ENCODE data around the gene SLC29A2. TPM values are rescaled to one million over a fixed set of nuclear protein-coding genes. Genes with fewer than 3 reads are reported as not detected.

SLC29A2 gene
- total and polyA plus RNA-seq, 2 of the 8 experiments (the other 6 are each of a cell fraction or from before 2014, with no cell fraction given) = 29.3 to 31.6 TPM

DNA sequence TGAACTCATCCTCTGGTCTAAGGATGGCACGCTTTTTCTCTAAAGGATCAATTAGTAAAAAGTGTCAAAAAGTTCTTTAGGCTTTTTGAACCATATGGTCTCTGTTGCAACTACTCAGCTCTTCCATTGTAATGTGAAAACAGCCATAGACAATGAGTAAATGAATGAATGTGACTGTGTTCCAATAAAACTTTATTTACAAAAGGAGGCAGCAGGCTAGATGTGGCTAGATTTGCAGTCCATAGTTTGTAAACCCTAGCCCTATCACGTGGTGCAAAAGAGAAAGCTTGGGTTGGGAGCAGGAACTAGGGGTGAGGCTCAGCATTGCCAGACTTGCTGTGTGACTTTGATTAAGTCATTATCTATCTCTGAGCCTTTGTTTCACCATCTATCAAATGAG, 43.9 kb upstream of the SLC29A2 start (continued):
- TF ChIP-seq, protein P1, sequence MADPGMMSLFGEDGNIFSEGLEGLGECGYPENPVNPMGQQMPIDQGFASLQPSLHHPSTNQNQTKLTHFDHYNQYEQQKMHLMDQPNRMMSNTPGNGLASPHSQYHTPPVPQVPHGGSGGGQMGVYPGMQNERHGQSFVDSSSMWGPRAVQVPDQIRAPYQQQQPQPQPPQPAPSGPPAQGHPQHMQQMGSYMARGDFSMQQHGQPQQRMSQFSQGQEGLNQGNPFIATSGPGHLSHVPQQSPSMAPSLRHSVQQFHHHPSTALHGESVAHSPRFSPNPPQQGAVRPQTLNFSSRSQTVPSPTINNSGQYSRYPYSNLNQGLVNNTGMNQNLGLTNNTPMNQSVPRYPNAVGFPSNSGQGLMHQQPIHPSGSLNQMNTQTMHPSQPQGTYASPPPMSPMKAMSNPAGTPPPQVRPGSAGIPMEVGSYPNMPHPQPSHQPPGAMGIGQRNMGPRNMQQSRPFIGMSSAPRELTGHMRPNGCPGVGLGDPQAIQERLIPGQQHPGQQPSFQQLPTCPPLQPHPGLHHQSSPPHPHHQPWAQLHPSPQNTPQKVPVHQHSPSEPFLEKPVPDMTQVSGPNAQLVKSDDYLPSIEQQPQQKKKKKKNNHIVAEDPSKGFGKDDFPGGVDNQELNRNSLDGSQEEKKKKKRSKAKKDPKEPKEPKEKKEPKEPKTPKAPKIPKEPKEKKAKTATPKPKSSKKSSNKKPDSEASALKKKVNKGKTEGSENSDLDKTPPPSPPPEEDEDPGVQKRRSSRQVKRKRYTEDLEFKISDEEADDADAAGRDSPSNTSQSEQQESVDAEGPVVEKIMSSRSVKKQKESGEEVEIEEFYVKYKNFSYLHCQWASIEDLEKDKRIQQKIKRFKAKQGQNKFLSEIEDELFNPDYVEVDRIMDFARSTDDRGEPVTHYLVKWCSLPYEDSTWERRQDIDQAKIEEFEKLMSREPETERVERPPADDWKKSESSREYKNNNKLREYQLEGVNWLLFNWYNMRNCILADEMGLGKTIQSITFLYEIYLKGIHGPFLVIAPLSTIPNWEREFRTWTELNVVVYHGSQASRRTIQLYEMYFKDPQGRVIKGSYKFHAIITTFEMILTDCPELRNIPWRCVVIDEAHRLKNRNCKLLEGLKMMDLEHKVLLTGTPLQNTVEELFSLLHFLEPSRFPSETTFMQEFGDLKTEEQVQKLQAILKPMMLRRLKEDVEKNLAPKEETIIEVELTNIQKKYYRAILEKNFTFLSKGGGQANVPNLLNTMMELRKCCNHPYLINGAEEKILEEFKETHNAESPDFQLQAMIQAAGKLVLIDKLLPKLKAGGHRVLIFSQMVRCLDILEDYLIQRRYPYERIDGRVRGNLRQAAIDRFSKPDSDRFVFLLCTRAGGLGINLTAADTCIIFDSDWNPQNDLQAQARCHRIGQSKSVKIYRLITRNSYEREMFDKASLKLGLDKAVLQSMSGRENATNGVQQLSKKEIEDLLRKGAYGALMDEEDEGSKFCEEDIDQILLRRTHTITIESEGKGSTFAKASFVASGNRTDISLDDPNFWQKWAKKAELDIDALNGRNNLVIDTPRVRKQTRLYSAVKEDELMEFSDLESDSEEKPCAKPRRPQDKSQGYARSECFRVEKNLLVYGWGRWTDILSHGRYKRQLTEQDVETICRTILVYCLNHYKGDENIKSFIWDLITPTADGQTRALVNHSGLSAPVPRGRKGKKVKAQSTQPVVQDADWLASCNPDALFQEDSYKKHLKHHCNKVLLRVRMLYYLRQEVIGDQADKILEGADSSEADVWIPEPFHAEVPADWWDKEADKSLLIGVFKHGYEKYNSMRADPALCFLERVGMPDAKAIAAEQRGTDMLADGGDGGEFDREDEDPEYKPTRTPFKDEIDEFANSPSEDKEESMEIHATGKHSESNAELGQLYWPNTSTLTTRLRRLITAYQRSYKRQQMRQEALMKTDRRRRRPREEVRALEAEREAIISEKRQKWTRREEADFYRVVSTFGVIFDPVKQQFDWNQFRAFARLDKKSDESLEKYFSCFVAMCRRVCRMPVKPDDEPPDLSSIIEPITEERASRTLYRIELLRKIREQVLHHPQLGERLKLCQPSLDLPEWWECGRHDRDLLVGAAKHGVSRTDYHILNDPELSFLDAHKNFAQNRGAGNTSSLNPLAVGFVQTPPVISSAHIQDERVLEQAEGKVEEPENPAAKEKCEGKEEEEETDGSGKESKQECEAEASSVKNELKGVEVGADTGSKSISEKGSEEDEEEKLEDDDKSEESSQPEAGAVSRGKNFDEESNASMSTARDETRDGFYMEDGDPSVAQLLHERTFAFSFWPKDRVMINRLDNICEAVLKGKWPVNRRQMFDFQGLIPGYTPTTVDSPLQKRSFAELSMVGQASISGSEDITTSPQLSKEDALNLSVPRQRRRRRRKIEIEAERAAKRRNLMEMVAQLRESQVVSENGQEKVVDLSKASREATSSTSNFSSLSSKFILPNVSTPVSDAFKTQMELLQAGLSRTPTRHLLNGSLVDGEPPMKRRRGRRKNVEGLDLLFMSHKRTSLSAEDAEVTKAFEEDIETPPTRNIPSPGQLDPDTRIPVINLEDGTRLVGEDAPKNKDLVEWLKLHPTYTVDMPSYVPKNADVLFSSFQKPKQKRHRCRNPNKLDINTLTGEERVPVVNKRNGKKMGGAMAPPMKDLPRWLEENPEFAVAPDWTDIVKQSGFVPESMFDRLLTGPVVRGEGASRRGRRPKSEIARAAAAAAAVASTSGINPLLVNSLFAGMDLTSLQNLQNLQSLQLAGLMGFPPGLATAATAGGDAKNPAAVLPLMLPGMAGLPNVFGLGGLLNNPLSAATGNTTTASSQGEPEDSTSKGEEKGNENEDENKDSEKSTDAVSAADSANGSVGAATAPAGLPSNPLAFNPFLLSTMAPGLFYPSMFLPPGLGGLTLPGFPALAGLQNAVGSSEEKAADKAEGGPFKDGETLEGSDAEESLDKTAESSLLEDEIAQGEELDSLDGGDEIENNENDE (IDR thresholded peaks at IDR 0.05; ENCODE audit: insufficient replicate concordance, low read length) = no peak
